Epithelial cell of proximal tubule (primary cell): ENCODE data around the gene DMWD. TPM values are rescaled to one million over a fixed set of nuclear protein-coding genes. Genes with fewer than 3 reads are reported as not detected.

Experiments
- DNase-seq: peaks from one replicate; pipeline ENCODE4 v3.0.0-alpha.2; 2011; ENCODE audit warnings: low read depth
- H3K4me3 ChIP-seq: 2 replicates; pipeline ENCODE4 v1.5.1; 2011; ENCODE audit warnings: low read depth, mild to moderate bottlenecking, low read length
- total RNA-seq: library from RNA; depleted of rRNA; stranded (reverse); fragments of >200 nt; gene quantifications from 2 replicates; pipeline ENCODE4 v1.2.3, GENCODE V29; 2015
- TF ChIP-seq, protein P1 (sequence below): conservative IDR thresholded peaks from 2 replicates; pipeline ENCODE4 v1.5.1; 2012; ENCODE audit warnings: low read depth, mild to moderate bottlenecking, low read length

DMWD gene
- total RNA-seq, 1 donor from 2014 or later: 35.7 TPM

DNA sequence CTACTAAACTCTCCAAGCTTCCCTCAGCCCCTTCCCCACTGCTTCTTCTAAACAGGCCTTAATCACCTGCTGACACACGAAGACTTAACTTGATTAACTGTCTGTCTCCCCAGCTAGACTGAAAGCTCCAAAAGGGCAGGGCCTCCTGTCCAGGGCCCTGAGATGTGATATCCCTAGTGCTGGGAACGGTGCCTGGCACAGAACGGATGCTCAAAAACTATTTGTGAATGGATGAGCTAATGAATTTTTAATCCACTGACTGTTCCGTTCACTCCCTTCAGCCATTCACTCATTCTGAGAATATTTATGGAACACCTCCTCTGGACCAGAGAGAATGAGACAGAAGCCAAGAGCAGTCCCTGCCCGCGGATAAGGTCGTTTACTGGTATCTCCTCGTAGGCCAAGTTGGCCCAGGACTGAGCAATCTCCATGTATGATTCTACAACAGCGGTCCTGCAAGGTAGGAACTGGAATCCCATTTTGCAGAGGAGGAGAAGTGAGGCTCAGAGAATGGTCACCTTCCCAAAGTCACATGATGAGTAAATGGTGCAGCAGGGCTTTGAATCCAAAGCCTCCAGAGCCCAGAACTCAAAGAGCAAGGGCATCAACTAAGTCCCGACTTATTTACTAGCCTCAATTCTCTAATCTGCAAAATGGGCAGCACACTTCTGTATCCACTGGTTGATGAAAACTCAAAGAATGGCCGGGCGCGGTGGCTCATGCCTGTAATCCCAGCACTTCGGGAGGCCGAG is 3.4 kb downstream of the DMWD start:
- DNase-seq: no peak
- H3K4me3 ChIP-seq: no peak overlapping the region
- TF ChIP-seq, protein P1, sequence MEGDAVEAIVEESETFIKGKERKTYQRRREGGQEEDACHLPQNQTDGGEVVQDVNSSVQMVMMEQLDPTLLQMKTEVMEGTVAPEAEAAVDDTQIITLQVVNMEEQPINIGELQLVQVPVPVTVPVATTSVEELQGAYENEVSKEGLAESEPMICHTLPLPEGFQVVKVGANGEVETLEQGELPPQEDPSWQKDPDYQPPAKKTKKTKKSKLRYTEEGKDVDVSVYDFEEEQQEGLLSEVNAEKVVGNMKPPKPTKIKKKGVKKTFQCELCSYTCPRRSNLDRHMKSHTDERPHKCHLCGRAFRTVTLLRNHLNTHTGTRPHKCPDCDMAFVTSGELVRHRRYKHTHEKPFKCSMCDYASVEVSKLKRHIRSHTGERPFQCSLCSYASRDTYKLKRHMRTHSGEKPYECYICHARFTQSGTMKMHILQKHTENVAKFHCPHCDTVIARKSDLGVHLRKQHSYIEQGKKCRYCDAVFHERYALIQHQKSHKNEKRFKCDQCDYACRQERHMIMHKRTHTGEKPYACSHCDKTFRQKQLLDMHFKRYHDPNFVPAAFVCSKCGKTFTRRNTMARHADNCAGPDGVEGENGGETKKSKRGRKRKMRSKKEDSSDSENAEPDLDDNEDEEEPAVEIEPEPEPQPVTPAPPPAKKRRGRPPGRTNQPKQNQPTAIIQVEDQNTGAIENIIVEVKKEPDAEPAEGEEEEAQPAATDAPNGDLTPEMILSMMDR: no peak

GRCh38 chr19:45786533-45786894 is 6.1 kb downstream of the DMWD start:
- TF ChIP-seq, protein P1: no peak
- DNase-seq: no peak
- no peak overlapping the region for H3K4me3 ChIP-seq

GRCh38 chr19:45785781-45786532 is 6.7 kb downstream of the DMWD start:
- DNase-seq: no peak
- TF ChIP-seq, protein P1: no peak
- H3K4me3 ChIP-seq: no peak overlapping the region

GRCh38 chr19:45785097-45785496 is 7.5 kb downstream of the DMWD start:
- TF ChIP-seq, protein P1: no peak
- DNase-seq: no peak
- no peak overlapping the region for H3K4me3 ChIP-seq

DNA sequence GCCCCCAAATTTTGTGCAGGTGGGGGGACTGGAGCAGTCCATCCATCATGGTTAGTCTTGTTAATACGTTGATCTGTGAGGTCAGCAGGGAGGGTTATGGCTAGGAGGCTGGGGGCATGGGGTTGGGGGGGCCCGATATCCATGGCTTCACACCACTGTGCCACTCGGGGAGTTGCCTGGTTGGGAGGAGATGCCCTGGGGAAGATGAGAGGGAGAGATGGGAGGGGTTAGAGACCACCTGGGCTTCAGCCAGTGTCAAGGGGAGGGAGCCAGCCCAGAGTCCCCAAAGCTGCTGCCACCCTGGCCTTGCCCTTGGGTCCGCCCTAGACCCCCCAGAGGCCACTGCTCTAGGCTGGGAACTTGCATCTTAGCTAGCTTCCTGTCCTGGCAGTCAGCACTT is 8.5 kb downstream of the DMWD start:
- TF ChIP-seq, protein P1: no peak
- DNase-seq: no peak
- H3K4me3 ChIP-seq: no peak overlapping the region

DNA sequence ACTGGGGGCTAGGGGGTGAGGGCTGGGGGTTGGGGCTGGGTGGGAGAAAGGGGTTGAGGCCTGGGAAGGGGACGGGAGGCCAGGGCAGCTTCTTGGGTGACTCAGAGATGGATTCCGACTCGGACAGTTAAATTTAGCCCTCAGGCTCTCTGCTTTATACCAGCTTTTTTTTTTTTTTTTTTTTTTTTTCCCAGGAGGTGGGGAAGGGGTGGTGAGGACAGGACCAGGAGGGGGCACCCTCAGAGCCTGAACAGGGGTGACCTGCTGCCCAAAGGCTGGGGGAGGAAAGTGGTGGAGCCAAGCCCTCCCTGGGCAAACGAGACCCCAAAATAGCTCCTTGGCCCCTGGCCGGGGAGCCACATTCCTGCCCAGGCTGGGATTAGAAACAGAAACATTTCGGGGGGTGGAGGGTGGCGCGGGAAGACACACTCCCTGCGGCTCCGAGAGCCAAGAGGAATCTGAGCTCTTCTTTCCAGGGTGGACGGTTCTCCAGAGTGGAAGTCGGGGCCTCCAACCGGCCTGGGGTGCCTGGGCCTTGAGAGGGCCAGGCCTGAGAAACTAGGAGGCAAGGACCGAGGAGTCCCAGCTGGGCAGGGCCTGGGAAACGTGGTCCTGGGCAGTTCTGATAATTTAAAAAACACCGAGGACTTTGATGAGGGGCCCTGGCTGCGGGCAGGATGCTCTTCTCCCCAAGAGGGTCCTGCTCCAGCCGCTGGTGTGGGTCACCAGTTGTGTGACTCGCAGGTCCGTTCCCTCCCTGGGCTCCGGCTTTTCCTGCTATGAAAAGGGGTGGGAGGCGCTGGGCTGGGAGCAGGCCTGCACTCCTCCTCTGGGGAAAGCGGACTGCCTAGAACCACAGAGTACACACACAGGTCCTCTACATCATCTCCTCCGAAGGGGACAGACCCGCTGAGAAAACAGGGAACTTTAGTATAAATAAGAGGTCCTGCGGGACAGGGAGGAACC is 9.5 kb downstream of the DMWD start:
- H3K4me3 ChIP-seq: no peak overlapping the region
- TF ChIP-seq, protein P1: no peak
- DNase-seq: no peak
